ENCODE results near the gene RHBDF2. TPM values are rescaled to one million over a fixed set of nuclear protein-coding genes. Genes with fewer than 3 reads are reported as not detected.

The RHBDF2 gene
- polyA plus RNA-seq, 1 donor (not counting 4 experiments of a cell fraction or from before 2014, with no cell fraction given) = 14.9 TPM

DNA sequence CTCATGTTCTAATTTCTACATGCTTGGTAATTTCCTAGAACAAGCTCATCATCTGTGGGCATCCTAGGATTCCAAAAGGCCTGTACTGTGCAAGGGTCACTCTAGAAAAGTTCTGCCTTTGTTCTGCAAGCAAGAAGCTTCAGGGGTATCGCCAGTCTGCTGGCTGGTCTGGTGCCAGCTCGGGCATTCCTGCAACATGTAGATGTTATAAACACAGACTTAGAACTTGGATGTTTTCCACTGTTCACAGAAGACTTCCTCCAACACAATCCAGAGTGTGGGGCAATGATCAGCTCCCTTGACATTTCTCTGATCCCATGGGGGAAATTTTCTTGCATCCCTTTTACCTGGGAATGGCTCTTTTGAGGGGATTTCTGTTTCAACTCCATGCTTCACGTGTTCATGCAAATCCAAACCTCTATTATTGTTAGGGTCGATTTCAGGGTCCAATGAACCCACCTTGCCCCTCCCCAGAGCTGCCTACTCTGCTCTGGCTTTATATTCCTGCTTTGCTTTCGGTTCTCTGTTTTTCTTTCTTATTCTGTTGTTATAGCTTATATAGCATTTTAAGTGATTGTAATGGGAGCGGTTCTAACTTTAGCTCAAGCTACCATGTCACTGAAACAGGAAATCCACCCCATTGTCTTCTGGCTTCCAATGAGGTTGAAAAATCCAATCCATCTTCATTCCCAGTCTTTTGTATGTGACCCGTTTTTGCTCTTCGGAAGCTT lies 73.6 kb downstream of the RHBDF2 start:
- H3K36me3 ChIP-seq (ENCODE audit: control insufficient read depth in 2 of 2, extremely low read depth in 1 of 2, insufficient read depth in 2 of 2, low read length in 2 of 2) = peaks cover 0 to 2% of the 10 kb centered on the region in 2 experiments
- FAIRE-seq = no peak
- dilution Hi-C loops (cut with MboI; ENCODE audit: extremely low pct_ligation_motif_present, low sequenced_read_pairs) = no loop called here
- H3K4me2 ChIP-seq (ENCODE audit: control insufficient read depth, extremely low read depth, insufficient read depth, low read depth, low read length) = no peak overlapping the region
- H3K9me3 ChIP-seq (ENCODE audit: control insufficient read depth, low read depth, low read length) = no peaks in the 10 kb centered on the region
- no peak overlapping the region for H3K9ac ChIP-seq (ENCODE audit: control insufficient read depth, extremely low read depth, insufficient read depth, low read length)
- no peak overlapping the region for H3K27ac ChIP-seq (ENCODE audit: control insufficient read depth, insufficient read depth, low read length)
- H3K9me1 ChIP-seq (ENCODE audit: control insufficient read depth, extremely low read depth, insufficient read depth, low read length) = no peaks in the 10 kb centered on the region
- peaks cover 3% of the 10 kb centered on the region for H3K4me1 ChIP-seq (ENCODE audit: control insufficient read depth, extremely low read depth, insufficient read depth, low read length)
- no peak for DNase-seq (ENCODE audit: low read depth, low spot score)
- no peaks in the 10 kb centered on the region for H3K27me3 ChIP-seq (ENCODE audit: control insufficient read depth, extremely low read depth, insufficient read depth, low read length)
- no peak for TF ChIP-seq CTCF (optimal IDR thresholded peaks at IDR 0.05 in 1 of 3, IDR thresholded peaks at IDR 0.05 in 1 of 3, conservative IDR thresholded peaks at IDR 0.05 in 1 of 3; ENCODE audit: extremely low read depth in 1 of 3, insufficient read depth in 2 of 3, low read length in 3 of 3)
- TF ChIP-seq EZH2 (IDR thresholded peaks at IDR 0.05; ENCODE audit: low read length) = no peak
- H4K20me1 ChIP-seq (ENCODE audit: control insufficient read depth, extremely low read depth, insufficient read depth, low read length) = peaks cover 9% of the 10 kb centered on the region
- H3K79me2 ChIP-seq (ENCODE audit: control insufficient read depth, insufficient read depth, low read length) = peaks cover 23% of the 10 kb centered on the region
- H3K4me3 ChIP-seq (ENCODE audit: control insufficient read depth in 2 of 3, extremely low read depth in 1 of 3, insufficient read depth in 2 of 3, low read depth in 1 of 3, low read length in 3 of 3) = no peak overlapping the region
- no peak overlapping the region for H2AFZ ChIP-seq (ENCODE audit: control insufficient read depth, low read length)

- Histone ChIP-seq H3K4me3 (ENCODE audit: control insufficient read depth in 2 of 3, extremely low read depth in 1 of 3, insufficient read depth in 2 of 3, low read depth in 1 of 3, low read length in 3 of 3) (no peak overlapping the region), H3K27ac (ENCODE audit: control insufficient read depth, insufficient read depth, low read length) (no peak overlapping the region), H3K4me2 (ENCODE audit: control insufficient read depth, extremely low read depth, insufficient read depth, low read depth, low read length) (no peak overlapping the region), H3K36me3 (ENCODE audit: control insufficient read depth in 2 of 2, extremely low read depth in 1 of 2, insufficient read depth in 2 of 2, low read length in 2 of 2) (peaks cover 0 to 4% of the 10 kb centered on the region in 2 experiments), H3K9me3 (ENCODE audit: control insufficient read depth, low read depth, low read length) (no peaks in the 10 kb centered on the region), H3K9ac (ENCODE audit: control insufficient read depth, extremely low read depth, insufficient read depth, low read length) (no peak overlapping the region), H2AFZ (ENCODE audit: control insufficient read depth, low read length) (no peak overlapping the region), H3K79me2 (ENCODE audit: control insufficient read depth, insufficient read depth, low read length) (peaks cover 24% of the 10 kb centered on the region), H3K27me3 (ENCODE audit: control insufficient read depth, extremely low read depth, insufficient read depth, low read length) (no peaks in the 10 kb centered on the region), H3K4me1 (ENCODE audit: control insufficient read depth, extremely low read depth, insufficient read depth, low read length) (peaks cover 3% of the 10 kb centered on the region), H4K20me1 (ENCODE audit: control insufficient read depth, extremely low read depth, insufficient read depth, low read length) (peaks cover 3% of the 10 kb centered on the region), H3K9me1 (ENCODE audit: control insufficient read depth, extremely low read depth, insufficient read depth, low read length) (no peaks in the 10 kb centered on the region)
- dilution Hi-C loops (cut with MboI; ENCODE audit: extremely low pct_ligation_motif_present, low sequenced_read_pairs) = no loop called here
- DNase-seq (ENCODE audit: low read depth, low spot score) = no peak
- no peak for FAIRE-seq
- TF ChIP-seq EZH2 (IDR thresholded peaks at IDR 0.05; ENCODE audit: low read length) = no peak
Measured at GRCh38 chr17:76426853-76427252, 74.4 kb downstream of the RHBDF2 start.

Measured in keratinocyte (primary cell).